Liver (tissue), 9 donors: ENCODE measurements around the gene EGFLAM. TPM values are rescaled to one million over a fixed set of nuclear protein-coding genes. Genes with fewer than 3 reads are reported as not detected.

Experiments
- DNase-seq: peaks from one replicate; pipeline ENCODE4 v3.0.0-alpha.2; 2017; ENCODE audit warnings: low spot score
- H3K27ac ChIP-seq, 2 donors: one replicate each; pipeline ENCODE4 v1.7.0; 2013; ENCODE audit warnings: inconsistent platforms in 2 of 2, low read length in 2 of 2, control low read depth in 1 of 2, low read depth in 1 of 2, mild to moderate bottlenecking in 1 of 2
- H3K27me3 ChIP-seq, 4 donors: one replicate each; pipeline versions ENCODE4 v1.6.1 to v1.7.0; 2013; ENCODE audit warnings: low read length in 3 of 4, inconsistent platforms in 1 of 4, mild to moderate bottlenecking in 1 of 4, moderate library complexity in 1 of 4; ENCODE audit not compliant: control insufficient read depth in 4 of 4, insufficient read depth in 4 of 4
- H3K36me3 ChIP-seq, 4 donors: one replicate each; pipeline versions ENCODE4 v1.6.1 to v1.7.0; 2013; ENCODE audit warnings: low read length in 3 of 4, mild to moderate bottlenecking in 3 of 4, low read depth in 1 of 4, moderate library complexity in 1 of 4; ENCODE audit not compliant: control insufficient read depth in 4 of 4, insufficient read depth in 3 of 4
- H3K4me1 ChIP-seq, 4 donors: one replicate each; pipeline versions ENCODE4 v1.6.1 to v1.7.0; 2013; ENCODE audit warnings: low read length in 3 of 4, mild to moderate bottlenecking in 3 of 4, moderate library complexity in 1 of 4; ENCODE audit not compliant: control insufficient read depth in 4 of 4, insufficient read depth in 4 of 4
- H3K4me3 ChIP-seq, 3 donors: one replicate each; pipeline versions ENCODE4 v1.6.1 to v1.7.0; 2013; ENCODE audit warnings: low read length in 3 of 3, control low read depth in 1 of 3, low read depth in 1 of 3, mild to moderate bottlenecking in 1 of 3
- H3K9ac ChIP-seq, 2 donors: one replicate each; pipeline ENCODE4 v1.7.0; 2013; ENCODE audit warnings: low read length in 2 of 2, mild to moderate bottlenecking in 2 of 2, moderate library complexity in 2 of 2, control low read depth in 1 of 2, low read depth in 1 of 2
- H3K9me3 ChIP-seq, 4 donors: one replicate each; pipeline versions ENCODE4 v1.6.1 to v1.7.0; 2013; ENCODE audit warnings: low read length in 3 of 4; ENCODE audit not compliant: control insufficient read depth in 4 of 4
- ATF3 ChIP-seq: IDR thresholded peaks from 2 replicates; pipeline ENCODE4 v1.6.1; 2016; ENCODE audit warnings: antibody characterized with exemption
- CTCF ChIP-seq: fragments of 150-350 bp; IDR thresholded peaks from 2 replicates; pipeline ENCODE4 v1.5.1; 2017; ENCODE audit warnings: improper control_type of control experiment, low read depth, low read length; ENCODE audit not compliant: missing input control
- EGR1 ChIP-seq, 2 donors: IDR thresholded peaks; 2 replicates each; pipeline ENCODE4 v1.6.1; 2016 to 2018; ENCODE audit warnings: antibody characterized with exemption in 2 of 2, low read depth in 2 of 2
- FOXA1 ChIP-seq: IDR thresholded peaks from 2 replicates; pipeline ENCODE4 v1.6.1; 2016; ENCODE audit warnings: antibody characterized with exemption
- FOXA2 ChIP-seq: IDR thresholded peaks from 2 replicates; pipeline ENCODE4 v1.6.1; 2016; ENCODE audit warnings: antibody characterized with exemption
- GABPA ChIP-seq, 2 donors: IDR thresholded peaks in 1 of 2; conservative IDR thresholded peaks in 1 of 2; 2 replicates each; pipeline ENCODE4 v1.6.1; 2016; ENCODE audit warnings: antibody characterized with exemption in 2 of 2, mild to moderate bottlenecking in 1 of 2, moderate library complexity in 1 of 2
- HNF4A ChIP-seq, 2 donors: conservative IDR thresholded peaks; 2 replicates each; pipeline ENCODE4 v1.6.1; 2016; ENCODE audit warnings: antibody characterized with exemption in 2 of 2, mild to moderate bottlenecking in 2 of 2
- HNF4G ChIP-seq: IDR thresholded peaks from 2 replicates; pipeline ENCODE4 v1.6.1; 2016; ENCODE audit warnings: antibody characterized with exemption
- JUND ChIP-seq, 2 donors: IDR thresholded peaks; 2 replicates each; pipeline ENCODE4 v1.6.1; 2016; ENCODE audit warnings: antibody characterized with exemption in 2 of 2
- MAX ChIP-seq: IDR thresholded peaks from 2 replicates; pipeline ENCODE4 v1.6.1; 2016; ENCODE audit warnings: antibody characterized with exemption
- NR2F2 ChIP-seq: IDR thresholded peaks from 2 replicates; pipeline ENCODE4 v1.6.1; 2016; ENCODE audit warnings: antibody characterized with exemption
- RAD21 ChIP-seq, 2 donors: IDR thresholded peaks; 2 replicates each; pipeline ENCODE4 v1.6.1; 2016; ENCODE audit warnings: antibody characterized with exemption in 2 of 2, mild to moderate bottlenecking in 2 of 2
- REST ChIP-seq: IDR thresholded peaks from 2 replicates; pipeline ENCODE4 v1.6.1; 2016; ENCODE audit warnings: antibody characterized with exemption, mild to moderate bottlenecking
- RXRA ChIP-seq, 2 donors: IDR thresholded peaks; 2 replicates each; pipeline ENCODE4 v1.6.1; 2017 to 2018; ENCODE audit warnings: antibody characterized with exemption in 2 of 2, mild to moderate bottlenecking in 1 of 2
- SP1 ChIP-seq: IDR thresholded peaks from 2 replicates; pipeline ENCODE4 v1.6.1; 2018; ENCODE audit warnings: antibody characterized with exemption, mild to moderate bottlenecking
- TAF1 ChIP-seq: conservative IDR thresholded peaks from 2 replicates; pipeline ENCODE4 v1.6.1; 2016; ENCODE audit warnings: antibody characterized with exemption, mild to moderate bottlenecking
- YY1 ChIP-seq: IDR thresholded peaks from 2 replicates; pipeline ENCODE4 v1.6.1; 2016; ENCODE audit warnings: antibody characterized with exemption, mild to moderate bottlenecking
- ZBTB33 ChIP-seq: IDR thresholded peaks from 2 replicates; pipeline ENCODE4 v1.6.1; 2016; ENCODE audit warnings: antibody characterized with exemption
- WGBS: extraction: QIAGEN DNeasy Blood & Tissue Kit; methylation state at CpG from one replicate; pipeline ENCODE4 v1.1.7; 2013; 5-methylcytosine and 5-hydroxymethylcytosine counted together
- polyA plus RNA-seq, 2 donors: library from polyadenylated mRNA; stranded (reverse) in 1 of 2; unstranded in 1 of 2; fragments of 200-250 nt in 1 of 2; fragments of >200 nt in 1 of 2; fragmentation: Nextera tagmentation in 1 of 2; extraction: Ambion mirVana in 1 of 2; gene quantifications; one replicate each; pipeline versions ENCODE4 v1.2.1 to v1.2.3, GENCODE V29; 2013 to 2015
- total RNA-seq, 2 donors: library from RNA; depleted of rRNA; stranded (reverse); fragments of >200 nt; gene quantifications; one replicate each; pipeline ENCODE4 v1.2.3, GENCODE V29; 2014
- donor health status: healthy.
- donor health status: healthy.
- donor health status: healthy.
- donor health status: healthy.
- donor health status: healthy.

The EGFLAM gene
- total and polyA plus RNA-seq, 4 donors, result 1.1 to 4.9 (median 1.9) TPM

- peak; percentile 52 for DNase-seq
- 16% methylated on average over 7 of the region's 7 CpGs for WGBS
- no peak for TF ChIP-seq FOXA1
- peak; percentile 47 for TF ChIP-seq MAX
- peak; percentile 34 for TF ChIP-seq REST
- TF ChIP-seq TAF1, result no peak
- peak; percentile 82 for TF ChIP-seq SP1
- peak; percentile 56 to 65 for TF ChIP-seq JUND (IDR thresholded peaks at IDR 0.05)
- TF ChIP-seq NR2F2, result peak; percentile 57
- peak; percentile 81 for TF ChIP-seq ATF3
- peak; percentile 97 to 99 for TF ChIP-seq HNF4A (conservative IDR thresholded peaks at IDR 0.05)
- TF ChIP-seq HNF4G, result peak; percentile 95
- TF ChIP-seq YY1, result peak; percentile 94
- peak; percentile 89 to 95 for TF ChIP-seq RXRA (IDR thresholded peaks at IDR 0.05)
- peak; percentile 33 for TF ChIP-seq ZBTB33
- TF ChIP-seq CTCF, result peak; percentile 85
- peak; percentile 24 for TF ChIP-seq FOXA2
- peak in 1 of 2 donors; percentile 19 for TF ChIP-seq GABPA (IDR thresholded peaks at IDR 0.05 in 1 of 2, conservative IDR thresholded peaks at IDR 0.05 in 1 of 2)
- peak; percentile 92 to 98 for TF ChIP-seq RAD21 (IDR thresholded peaks at IDR 0.05)
- TF ChIP-seq EGR1 (IDR thresholded peaks at IDR 0.05; ENCODE audit: low read depth in 2 of 2), result no peak
These were observed 124.5 kb downstream of the EGFLAM start for GRCh38 chr5:38382898-38383297.

More at GRCh38 chr5:38382898-38383297, 124.5 kb downstream of the EGFLAM start:
- H3K9ac ChIP-seq, result no peak overlapping the region
- no peaks in the 10 kb centered on the region for H3K27me3 ChIP-seq
- peak overlapping the region in 1 of 2 donors; percentile 6 for H3K27ac ChIP-seq
- no peak overlapping the region for H3K4me3 ChIP-seq
- no peaks in the 10 kb centered on the region for H3K4me1 ChIP-seq
- no peaks in the 10 kb centered on the region for H3K36me3 ChIP-seq
- H3K9me3 ChIP-seq, result no peaks in the 10 kb centered on the region
